NOMO-1 treated with DMSO at 0.1 percent for 48 hours (cell line): ENCODE results near the gene INTS1.

Experiments
- DNase-seq: peaks from one replicate; lab custom pipeline; 2025; ENCODE audit not compliant: unreplicated experiment; lab: John Stamatoyannopoulos, UW

INTS1 gene

GRCh38 chr7:1464694-1465093 lies 39.5 kb downstream of the INTS1 start:
- DNase-seq, result no peak

- no peak for DNase-seq
Measured at GRCh38 chr7:1463676-1464223, 40.4 kb downstream of the INTS1 start.

- no peak for DNase-seq
Measured at GRCh38 chr7:1461646-1462375, 42.4 kb downstream of the INTS1 start.

GRCh38 chr7:1460821-1461645 lies 43.2 kb downstream of the INTS1 start:
- peak; percentile 61 for DNase-seq

GRCh38 chr7:1459920-1460820 lies 44.0 kb downstream of the INTS1 start:
- DNase-seq, result peak; percentile 21

- peak; percentile 97 for DNase-seq
Measured at GRCh38 chr7:1459512-1459892, 44.7 kb downstream of the INTS1 start.

GRCh38 chr7:1458683-1459511 lies 45.3 kb downstream of the INTS1 start, which contains the start of gene MICALL2:
Gene MICALL2, minus strand, starts transcription at chr7:1459470. Its CDS starts 144 bp downstream, at chr7:1459326.
- peak; percentile 18 for DNase-seq

GRCh38 chr7:1457949-1458682 lies 46.1 kb downstream of the INTS1 start:
- peak; percentile 9 for DNase-seq

GRCh38 chr7:1457059-1457948 lies 46.9 kb downstream of the INTS1 start:
- DNase-seq, result peak; percentile 4

GRCh38 chr7:1455955-1456354 lies 48.2 kb downstream of the INTS1 start:
- DNase-seq, result no peak

GRCh38 chr7:1455241-1455939 lies 48.8 kb downstream of the INTS1 start:
- DNase-seq, result no peak

- no peak for DNase-seq
Measured at GRCh38 chr7:1454542-1454941, 49.6 kb downstream of the INTS1 start.

- no peak for DNase-seq
Measured at GRCh38 chr7:1452205-1452604, 52.0 kb downstream of the INTS1 start.

GRCh38 chr7:1450987-1451386 lies 53.2 kb downstream of the INTS1 start:
- DNase-seq, result no peak

- no peak for DNase-seq
Measured at GRCh38 chr7:1450431-1450830, 53.8 kb downstream of the INTS1 start.

- no peak for DNase-seq
Measured at GRCh38 chr7:1449951-1450350, 54.2 kb downstream of the INTS1 start.

GRCh38 chr7:1449501-1449900 lies 54.7 kb downstream of the INTS1 start:
- no peak for DNase-seq

GRCh38 chr7:1448958-1449357 lies 55.2 kb downstream of the INTS1 start:
- DNase-seq, result no peak
